T-helper 17 cell (primary cell): ENCODE results near the gene YIPF6. TPM values are rescaled to one million over a fixed set of nuclear protein-coding genes. Genes with fewer than 3 reads are reported as not detected.
"Not testable (repeated sequence)": the region's sequence is repeated elsewhere in the genome, so short reads cannot be mapped to it uniquely, and the experiment has no call there.

ENCODE experiments used
- ATAC-seq: fragments of 150-1000 bp; cut with Tn5 transposase; 2 replicates; pipeline ENCODE4 v1.10.0; 2021; ENCODE audit warnings: mild to moderate bottlenecking, moderate library complexity
- DNase-seq, 3 donors: peaks; one replicate each; pipeline versions ENCODE4 v3.0.0 to v3.0.0-alpha.2; 2020 to 2021
- H3K9me3 ChIP-seq: one replicate; pipeline ENCODE4 v1.7.0; 2013; ENCODE audit warnings: low read length, mild to moderate bottlenecking; ENCODE audit not compliant: control insufficient read depth, poor library complexity, severe bottlenecking
- H3K27ac Mint-ChIP-seq: one replicate; pipeline ENCODE4 v1.8.0; 2022; ENCODE audit warnings: mild to moderate bottlenecking, moderate library complexity, mixed read lengths
- H3K27me3 Mint-ChIP-seq: one replicate; pipeline ENCODE4 v1.8.0; 2022; ENCODE audit warnings: mixed read lengths
- H3K36me3 Mint-ChIP-seq: one replicate; pipeline ENCODE4 v1.8.0; 2022; ENCODE audit warnings: low read depth, mixed read lengths
- H3K4me1 Mint-ChIP-seq: one replicate; pipeline ENCODE4 v1.8.0; 2022; ENCODE audit warnings: mild to moderate bottlenecking, mixed read lengths
- H3K4me3 Mint-ChIP-seq: one replicate; pipeline ENCODE4 v1.8.0; 2022; ENCODE audit warnings: mild to moderate bottlenecking, moderate library complexity, mixed read lengths
- total RNA-seq, 4 donors: library from RNA in 2 of 4; stranded (reverse) in 2 of 4; gene quantifications; one replicate each; pipeline ENCODE4 v1.2.3 and lab custom pipeline; 2022 to 2026

The YIPF6 gene
- total RNA-seq, 2 donors from 2014 or later: 14.4 to 16.5 TPM

DNA sequence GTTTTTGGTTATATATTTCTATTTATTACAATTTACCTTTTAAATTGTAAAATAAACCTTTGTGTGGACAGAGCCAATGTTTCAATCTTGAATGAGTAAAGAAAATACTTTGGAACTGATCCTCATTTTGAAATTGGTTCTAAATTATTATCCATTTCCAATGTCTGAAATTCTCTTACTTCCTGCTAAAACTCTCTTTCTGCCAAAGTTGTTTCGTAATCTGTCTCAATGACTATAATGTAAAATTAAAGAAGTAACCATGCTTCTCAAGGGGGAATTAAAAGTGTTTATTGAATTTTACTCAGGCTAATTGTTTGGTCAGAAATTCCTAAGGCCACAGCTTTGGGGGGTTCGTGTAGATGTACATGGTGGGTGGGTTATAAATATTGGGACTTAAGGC, 34.8 kb downstream of the YIPF6 start:
- H3K27me3 Mint-ChIP-seq: no peaks in the 10 kb centered on the region

GRCh38 chrX:68534691-68535090, 35.8 kb downstream of the YIPF6 start:
- ATAC-seq (no peak), DNase-seq (no peak)
- Mint-ChIP-seq H3K4me1 (peaks cover 6% of the 10 kb centered on the region), H3K27ac (no peak overlapping the region), H3K36me3 (no peaks in the 10 kb centered on the region), H3K4me3 (no peak overlapping the region), H3K27me3 (no peaks in the 10 kb centered on the region)
- no peaks in the 10 kb centered on the region for H3K9me3 ChIP-seq

More for the DNA sequence above, 34.8 kb downstream of the YIPF6 start:
- DNase-seq (no peak), ATAC-seq (no peak)
- H3K36me3 Mint-ChIP-seq: peaks cover 4% of the 10 kb centered on the region
- no peaks in the 10 kb centered on the region for H3K9me3 ChIP-seq
- H3K4me1 Mint-ChIP-seq: peaks cover 6% of the 10 kb centered on the region
- no peak overlapping the region for H3K4me3 Mint-ChIP-seq
- no peak overlapping the region for H3K27ac Mint-ChIP-seq

DNA sequence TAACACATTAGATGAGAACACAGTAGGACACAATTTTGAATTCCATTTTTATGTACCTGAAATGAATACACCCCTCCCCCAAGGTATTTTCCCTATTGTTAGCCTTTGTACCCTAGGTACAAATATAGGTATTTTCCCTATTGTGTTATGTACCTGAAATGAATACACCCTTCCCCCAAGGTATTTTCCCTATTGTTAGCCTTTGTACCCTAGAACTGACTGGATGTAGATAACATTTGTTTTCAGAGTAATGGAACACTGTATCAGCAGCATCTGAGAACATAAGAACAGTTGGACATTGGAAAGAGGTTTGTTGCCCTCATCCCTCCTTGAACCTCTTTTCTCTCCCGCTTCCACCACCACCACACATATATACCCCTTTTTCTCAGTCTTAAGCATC, 37.6 kb downstream of the YIPF6 start:
- Mint-ChIP-seq H3K4me3 (no peak overlapping the region), H3K4me1 (peaks cover 6% of the 10 kb centered on the region), H3K27me3 (no peaks in the 10 kb centered on the region), H3K27ac (no peak overlapping the region), H3K36me3 (no peaks in the 10 kb centered on the region)
- ATAC-seq (no peak), DNase-seq (no peak)
- no peaks in the 10 kb centered on the region for H3K9me3 ChIP-seq

DNA sequence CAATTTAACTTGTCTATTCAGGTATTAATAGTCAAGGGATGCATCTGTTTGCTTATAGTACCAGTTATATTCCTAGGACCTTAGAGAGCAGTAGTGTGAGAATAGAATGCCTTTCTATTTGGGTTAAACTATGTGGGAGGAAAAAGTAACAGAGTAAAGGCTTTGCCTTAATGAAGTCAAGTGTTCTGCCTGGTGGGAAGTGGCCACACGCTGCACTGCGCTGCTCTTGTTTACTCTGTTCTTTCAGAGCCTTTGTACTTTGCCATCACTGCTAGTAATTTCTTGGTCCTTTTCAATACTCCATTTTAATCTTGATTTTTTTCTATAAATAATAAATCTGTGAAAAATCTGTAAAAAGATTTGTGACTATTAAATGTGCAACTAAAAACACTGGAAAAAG, 38.0 kb downstream of the YIPF6 start:
- H3K27me3 Mint-ChIP-seq: no peaks in the 10 kb centered on the region
- DNase-seq (no peak), ATAC-seq (no peak)
- H3K9me3 ChIP-seq: no peaks in the 10 kb centered on the region
- H3K36me3 Mint-ChIP-seq: no peaks in the 10 kb centered on the region
- H3K4me1 Mint-ChIP-seq: peaks cover 6% of the 10 kb centered on the region
- H3K4me3 Mint-ChIP-seq: no peak overlapping the region
- no peak overlapping the region for H3K27ac Mint-ChIP-seq

DNA sequence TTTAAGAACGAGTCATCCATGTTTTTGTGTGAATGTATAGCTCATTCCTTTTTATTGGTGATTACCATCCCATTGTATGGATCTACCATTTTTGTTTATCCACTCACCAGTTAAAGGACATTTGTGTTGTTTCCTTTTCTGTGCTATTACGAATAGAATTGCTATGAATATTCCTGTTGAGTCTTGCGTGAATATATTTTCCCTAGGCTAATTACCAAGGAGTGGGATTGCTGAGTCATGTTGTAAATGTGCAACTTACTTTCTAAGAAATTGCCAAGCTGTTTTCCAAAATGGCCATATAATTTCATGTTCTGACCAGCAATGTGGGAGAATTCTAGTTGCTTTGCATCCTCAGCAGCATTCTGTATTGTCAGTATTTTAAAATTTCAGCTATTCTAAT, 51.3 kb downstream of the YIPF6 start:
- H3K36me3 Mint-ChIP-seq: no peaks in the 10 kb centered on the region

GRCh38 chrX:68556036-68556435, 57.2 kb downstream of the YIPF6 start:
- no peaks in the 10 kb centered on the region for H3K9me3 ChIP-seq
- DNase-seq (no peak), ATAC-seq (no peak)
- H3K4me3 Mint-ChIP-seq: no peak overlapping the region
- H3K27me3 Mint-ChIP-seq: no peaks in the 10 kb centered on the region
- H3K4me1 Mint-ChIP-seq: no peaks in the 10 kb centered on the region
- H3K36me3 Mint-ChIP-seq: no peaks in the 10 kb centered on the region
- H3K27ac Mint-ChIP-seq: no peak overlapping the region

More for the DNA sequence above, 51.3 kb downstream of the YIPF6 start:
- ATAC-seq (no peak), DNase-seq (no peak)
- no peaks in the 10 kb centered on the region for H3K4me1 Mint-ChIP-seq
- H3K27me3 Mint-ChIP-seq: no peaks in the 10 kb centered on the region
- no peaks in the 10 kb centered on the region for H3K9me3 ChIP-seq
- H3K27ac Mint-ChIP-seq: no peak overlapping the region
- no peak overlapping the region for H3K4me3 Mint-ChIP-seq

DNA sequence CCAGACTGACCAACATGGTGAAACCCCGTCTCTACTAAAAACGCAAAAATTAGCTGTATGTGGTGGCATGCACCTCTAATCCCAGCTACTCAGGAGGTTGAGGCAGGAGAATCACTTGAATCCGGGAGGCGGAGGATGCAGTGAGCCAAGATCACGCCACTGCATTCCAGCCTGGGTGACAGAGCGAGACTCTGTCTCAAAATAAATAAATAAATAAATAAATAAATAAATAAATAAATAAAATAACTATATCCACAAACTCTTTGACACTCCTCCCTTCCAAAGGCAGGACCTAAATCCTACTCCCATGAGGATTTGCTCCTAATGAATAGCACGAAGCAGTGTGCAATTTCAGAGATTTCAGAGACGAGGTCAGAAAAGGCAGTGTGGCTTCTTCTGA, 58.3 kb downstream of the YIPF6 start:
- H3K27ac Mint-ChIP-seq, H3K9me3 ChIP-seq, H3K36me3 Mint-ChIP-seq, ATAC-seq, H3K4me3 Mint-ChIP-seq, H3K27me3 Mint-ChIP-seq, H3K4me1 Mint-ChIP-seq, DNase-seq: not testable (repeated sequence)

- H3K9me3 ChIP-seq, DNase-seq, H3K4me3 Mint-ChIP-seq, H3K27ac Mint-ChIP-seq, ATAC-seq, H3K36me3 Mint-ChIP-seq, H3K27me3 Mint-ChIP-seq, H3K4me1 Mint-ChIP-seq: not testable (repeated sequence)
Measured at GRCh38 chrX:68559905-68560304, 61.1 kb downstream of the YIPF6 start.

DNA sequence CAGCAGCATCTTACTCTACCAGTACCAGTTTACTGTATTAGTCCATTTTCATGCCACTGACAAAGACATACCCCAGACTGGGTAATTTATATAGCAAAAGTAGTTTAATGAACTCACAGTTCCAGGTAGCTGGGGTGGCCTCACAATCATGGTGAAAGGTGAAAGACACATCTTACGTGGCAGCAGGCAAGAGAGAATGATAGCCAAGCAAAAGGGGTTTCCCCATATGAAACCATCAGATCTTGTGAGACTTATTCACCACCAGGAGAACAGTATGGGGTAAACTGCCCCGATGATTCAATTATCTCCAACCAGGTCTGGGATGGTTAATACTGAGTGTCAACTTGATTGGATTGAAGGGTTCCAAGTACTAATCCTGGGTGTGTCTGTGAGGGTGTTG, 69.3 kb downstream of the YIPF6 start:
- Mint-ChIP-seq H3K27ac (no peak overlapping the region), H3K4me3 (no peak overlapping the region), H3K36me3 (no peaks in the 10 kb centered on the region), H3K4me1 (no peaks in the 10 kb centered on the region), H3K27me3 (no peaks in the 10 kb centered on the region)
- no peaks in the 10 kb centered on the region for H3K9me3 ChIP-seq
- ATAC-seq (no peak), DNase-seq (no peak)

DNA sequence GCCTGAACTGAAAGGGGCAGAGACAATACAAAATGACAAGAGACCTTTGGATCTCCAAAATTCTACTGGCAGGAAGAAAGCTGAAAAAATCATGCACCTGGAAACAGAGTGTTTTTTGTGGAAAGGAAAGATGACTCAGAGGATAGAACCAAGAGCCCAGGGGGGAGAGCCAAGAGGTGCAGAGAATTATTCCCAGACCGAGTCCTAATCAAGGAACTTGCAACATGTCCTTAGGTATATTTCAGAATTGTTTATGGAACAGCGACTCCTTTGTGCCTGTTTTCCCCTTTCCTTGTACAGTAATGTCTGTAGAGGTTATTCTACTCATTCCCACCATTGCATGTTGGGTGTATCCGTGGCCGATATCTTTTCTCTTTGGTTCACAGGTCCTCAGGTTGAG, 71.7 kb downstream of the YIPF6 start:
- H3K27ac Mint-ChIP-seq: no peak overlapping the region
- no peaks in the 10 kb centered on the region for H3K27me3 Mint-ChIP-seq
- DNase-seq: no peak
- no peak for ATAC-seq
- H3K4me3 Mint-ChIP-seq: no peak overlapping the region
- H3K4me1 Mint-ChIP-seq: no peaks in the 10 kb centered on the region
- no peaks in the 10 kb centered on the region for H3K36me3 Mint-ChIP-seq
- H3K9me3 ChIP-seq: no peaks in the 10 kb centered on the region

GRCh38 chrX:68571292-68571609, 72.4 kb downstream of the YIPF6 start:
- Mint-ChIP-seq H3K36me3 (no peaks in the 10 kb centered on the region), H3K4me3 (no peak overlapping the region), H3K27me3 (no peaks in the 10 kb centered on the region), H3K27ac (no peak overlapping the region), H3K4me1 (no peaks in the 10 kb centered on the region)
- DNase-seq: no peak
- no peaks in the 10 kb centered on the region for H3K9me3 ChIP-seq
- no peak for ATAC-seq

- ATAC-seq (no peak), DNase-seq (no peak)
- no peaks in the 10 kb centered on the region for H3K9me3 ChIP-seq
- no peaks in the 10 kb centered on the region for H3K36me3 Mint-ChIP-seq
- no peak overlapping the region for H3K4me3 Mint-ChIP-seq
- no peaks in the 10 kb centered on the region for H3K27me3 Mint-ChIP-seq
- no peak overlapping the region for H3K27ac Mint-ChIP-seq
- no peaks in the 10 kb centered on the region for H3K4me1 Mint-ChIP-seq
Measured at GRCh38 chrX:68571610-68572311, 72.9 kb downstream of the YIPF6 start.

GRCh38 chrX:68574240-68574639, 75.4 kb downstream of the YIPF6 start:
- H3K27me3 Mint-ChIP-seq: no peaks in the 10 kb centered on the region
- H3K36me3 Mint-ChIP-seq: no peaks in the 10 kb centered on the region
- H3K4me3 Mint-ChIP-seq: no peak overlapping the region
- ATAC-seq (no peak), DNase-seq (no peak)
- no peaks in the 10 kb centered on the region for H3K9me3 ChIP-seq
- no peaks in the 10 kb centered on the region for H3K4me1 Mint-ChIP-seq
- H3K27ac Mint-ChIP-seq: no peak overlapping the region

DNA sequence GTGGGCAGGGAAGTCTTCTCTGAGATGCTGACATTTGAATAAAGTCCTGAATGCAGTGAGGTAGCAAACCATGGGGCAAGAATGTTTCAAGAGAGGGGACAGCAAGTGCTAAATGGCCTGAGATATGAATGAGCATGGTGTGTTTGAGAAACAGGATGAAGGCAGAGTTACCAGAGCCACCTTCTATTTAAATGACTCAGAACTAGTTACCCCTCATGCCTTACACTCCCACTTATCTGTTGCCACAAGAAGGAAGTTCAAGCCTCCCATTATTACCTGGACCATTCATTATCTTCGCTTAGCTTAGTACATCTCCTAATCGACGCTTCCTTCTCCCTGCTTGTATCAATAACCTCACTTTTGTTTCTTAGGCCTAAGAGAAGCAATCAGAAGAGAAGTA, 81.0 kb downstream of the YIPF6 start:
- H3K27ac Mint-ChIP-seq: no peak overlapping the region
- H3K4me3 Mint-ChIP-seq: no peak overlapping the region
- H3K36me3 Mint-ChIP-seq: no peaks in the 10 kb centered on the region
- no peaks in the 10 kb centered on the region for H3K27me3 Mint-ChIP-seq
- DNase-seq (no peak), ATAC-seq (no peak)
- no peaks in the 10 kb centered on the region for H3K4me1 Mint-ChIP-seq
- no peaks in the 10 kb centered on the region for H3K9me3 ChIP-seq
